Activated CD8-positive, alpha-beta memory T cell treated with anti-CD3 and anti-CD28 coated beads, Interleukin-2, amount 50 U/mL, for 1 hour (primary cell): ENCODE results near the gene PSMC3IP.

Experiments
- DNase-seq: peaks from one replicate; pipeline ENCODE4 v3.0.0-alpha.2; 2020; ENCODE audit errors: extremely low read depth

PSMC3IP gene

DNA sequence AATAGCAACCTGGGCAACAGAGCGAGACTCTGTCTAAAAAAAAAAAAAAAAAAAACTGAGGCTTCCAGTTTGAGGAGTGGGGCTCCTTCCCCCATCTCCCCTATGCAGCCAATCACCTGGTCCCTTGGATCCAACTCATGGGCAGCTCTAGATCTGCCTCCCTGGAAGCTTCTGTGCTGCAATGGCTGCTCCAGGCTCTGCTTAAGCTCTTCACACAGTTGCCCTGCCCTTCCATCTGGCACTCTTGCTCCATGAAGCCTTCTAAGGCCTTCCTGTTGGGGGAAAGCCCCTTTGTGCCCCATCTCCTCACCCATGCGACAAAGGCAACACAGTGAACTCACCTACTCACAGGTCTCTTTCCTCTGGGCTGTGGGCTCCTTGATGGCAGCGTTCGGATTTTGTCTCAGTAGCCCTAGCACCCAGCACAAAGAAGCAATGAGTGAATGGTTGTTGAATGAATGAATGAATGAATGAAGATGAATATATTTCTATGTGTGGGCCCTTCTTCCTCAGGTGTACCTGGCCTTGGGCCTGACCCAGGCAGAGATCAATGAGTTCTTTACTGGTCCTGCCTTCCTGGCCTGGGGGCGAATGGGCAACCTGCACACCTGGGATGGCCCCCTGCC, 39.6 kb downstream of the PSMC3IP start:
- no peak for DNase-seq

DNA sequence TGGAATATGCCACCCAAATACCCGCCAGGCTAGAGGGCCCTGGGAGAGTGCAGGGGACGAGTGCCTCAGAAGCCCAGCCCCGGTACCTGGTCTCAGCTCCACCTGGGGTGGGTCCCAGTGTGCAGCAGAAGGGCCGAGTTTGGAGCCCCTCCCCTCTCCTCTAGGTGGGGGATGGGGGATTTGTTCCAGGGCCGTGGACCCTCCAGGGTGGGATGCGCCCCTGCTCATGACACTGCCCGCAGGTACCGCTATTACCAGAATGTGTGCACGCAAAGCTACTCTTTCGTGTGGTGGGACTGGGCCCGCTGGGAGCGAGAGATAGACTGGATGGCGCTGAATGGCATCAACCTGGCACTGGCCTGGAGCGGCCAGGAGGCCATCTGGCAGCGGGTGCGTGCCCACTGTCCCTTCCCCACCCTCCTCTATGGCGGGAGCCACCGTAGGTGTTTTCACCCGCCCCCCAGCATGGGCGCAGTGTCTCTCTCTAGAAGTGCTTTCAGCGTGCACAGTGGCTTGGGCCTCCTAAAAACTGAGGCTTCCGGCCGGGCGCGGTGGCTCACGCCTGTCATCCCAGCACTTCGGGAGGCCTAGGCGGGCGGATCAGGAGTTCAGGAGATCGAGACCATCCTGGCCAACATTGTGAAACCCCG, 40.2 kb downstream of the PSMC3IP start:
- no peak for DNase-seq

DNA sequence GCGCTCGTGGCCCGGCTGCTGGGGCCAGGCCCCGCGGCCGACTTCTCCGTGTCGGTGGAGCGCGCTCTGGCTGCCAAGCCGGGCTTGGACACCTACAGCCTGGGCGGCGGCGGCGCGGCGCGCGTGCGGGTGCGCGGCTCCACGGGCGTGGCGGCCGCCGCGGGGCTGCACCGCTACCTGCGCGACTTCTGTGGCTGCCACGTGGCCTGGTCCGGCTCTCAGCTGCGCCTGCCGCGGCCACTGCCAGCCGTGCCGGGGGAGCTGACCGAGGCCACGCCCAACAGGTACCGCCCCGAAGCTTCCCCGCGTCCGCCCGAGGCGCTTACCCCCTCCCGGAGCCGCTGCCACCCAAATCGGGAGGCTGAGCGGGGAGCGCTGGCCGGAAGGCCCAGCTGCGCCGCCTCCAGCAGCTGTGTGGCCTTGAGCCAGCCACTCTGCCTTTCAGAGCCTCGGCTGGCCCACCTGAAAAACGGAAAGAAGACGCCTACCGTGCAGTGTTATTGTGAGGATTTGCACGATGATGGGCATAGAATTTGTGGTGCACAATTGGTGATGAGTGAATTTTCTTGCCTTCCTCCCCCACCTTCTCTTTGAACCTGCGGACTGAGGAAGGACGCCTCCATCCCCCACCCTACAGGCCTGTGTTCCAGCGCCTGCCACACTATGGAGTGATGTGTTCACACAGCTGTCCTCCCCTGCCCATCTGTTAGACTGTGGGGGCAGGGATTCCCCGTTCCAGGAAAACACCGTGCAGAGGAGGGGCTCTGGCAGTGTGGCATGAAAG, 41.0 kb downstream of the PSMC3IP start:
- no peak for DNase-seq

DNA sequence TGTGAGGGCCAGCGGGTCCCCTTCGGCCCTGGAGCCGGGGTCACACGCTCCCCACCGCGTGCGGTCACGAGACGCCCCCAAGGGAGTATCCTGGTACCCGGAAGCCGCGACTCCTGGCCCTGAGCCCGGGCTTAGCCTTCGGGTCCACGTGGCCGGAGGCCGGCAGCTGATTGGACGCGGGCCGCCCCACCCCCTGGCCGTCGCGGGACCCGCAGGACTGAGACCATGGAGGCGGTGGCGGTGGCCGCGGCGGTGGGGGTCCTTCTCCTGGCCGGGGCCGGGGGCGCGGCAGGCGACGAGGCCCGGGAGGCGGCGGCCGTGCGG, 41.5 kb downstream of the PSMC3IP start, which contains the start of gene NAGLU:
Gene NAGLU, plus strand, starts transcription at position 194 of the 324 bp plus-strand sequence. Its CDS starts 32 bp downstream, at position 226.
- no peak for DNase-seq

DNA sequence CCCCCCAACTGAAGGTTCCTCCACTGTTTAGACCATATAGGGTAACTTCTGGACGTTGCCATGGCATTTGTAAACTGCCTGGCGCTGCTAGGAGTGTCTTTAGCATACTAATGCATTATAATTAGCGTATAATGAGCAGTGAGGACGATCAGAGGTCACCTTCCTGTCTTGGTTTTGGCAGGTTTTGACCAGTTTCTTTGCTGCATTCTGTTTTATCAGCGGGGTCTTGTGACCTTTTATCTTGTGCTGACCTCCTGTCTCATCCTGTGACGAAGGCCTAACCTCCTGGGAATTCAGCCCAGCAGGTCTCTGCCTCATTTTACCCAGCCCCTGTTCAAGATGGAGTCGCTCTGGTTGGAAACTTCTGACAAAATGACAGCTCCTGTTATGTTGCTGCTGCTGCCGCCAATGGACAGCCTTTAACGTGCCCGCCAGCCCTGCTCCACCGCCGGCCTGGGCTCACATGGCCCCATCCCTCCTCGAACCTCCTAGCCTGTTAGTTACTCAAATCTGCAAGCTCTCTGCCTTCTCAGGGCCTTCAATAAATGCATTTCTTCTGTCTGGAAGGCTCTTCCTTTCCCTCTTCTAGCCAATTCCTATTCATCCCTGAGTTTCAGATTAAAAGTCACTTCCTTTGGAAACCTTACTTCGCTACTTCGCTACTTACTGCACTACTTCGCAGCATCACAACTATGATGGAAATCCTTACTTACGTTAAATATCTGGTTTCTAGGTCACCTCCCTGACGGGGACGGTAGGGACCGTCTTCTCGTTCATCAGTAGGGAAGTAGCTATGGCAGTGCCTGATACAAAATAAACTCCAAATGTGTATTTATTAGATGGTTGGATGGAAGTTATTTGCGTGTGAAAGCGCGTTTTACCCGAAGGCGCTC, 42.1 kb downstream of the PSMC3IP start:
- DNase-seq, result no peak

DNA sequence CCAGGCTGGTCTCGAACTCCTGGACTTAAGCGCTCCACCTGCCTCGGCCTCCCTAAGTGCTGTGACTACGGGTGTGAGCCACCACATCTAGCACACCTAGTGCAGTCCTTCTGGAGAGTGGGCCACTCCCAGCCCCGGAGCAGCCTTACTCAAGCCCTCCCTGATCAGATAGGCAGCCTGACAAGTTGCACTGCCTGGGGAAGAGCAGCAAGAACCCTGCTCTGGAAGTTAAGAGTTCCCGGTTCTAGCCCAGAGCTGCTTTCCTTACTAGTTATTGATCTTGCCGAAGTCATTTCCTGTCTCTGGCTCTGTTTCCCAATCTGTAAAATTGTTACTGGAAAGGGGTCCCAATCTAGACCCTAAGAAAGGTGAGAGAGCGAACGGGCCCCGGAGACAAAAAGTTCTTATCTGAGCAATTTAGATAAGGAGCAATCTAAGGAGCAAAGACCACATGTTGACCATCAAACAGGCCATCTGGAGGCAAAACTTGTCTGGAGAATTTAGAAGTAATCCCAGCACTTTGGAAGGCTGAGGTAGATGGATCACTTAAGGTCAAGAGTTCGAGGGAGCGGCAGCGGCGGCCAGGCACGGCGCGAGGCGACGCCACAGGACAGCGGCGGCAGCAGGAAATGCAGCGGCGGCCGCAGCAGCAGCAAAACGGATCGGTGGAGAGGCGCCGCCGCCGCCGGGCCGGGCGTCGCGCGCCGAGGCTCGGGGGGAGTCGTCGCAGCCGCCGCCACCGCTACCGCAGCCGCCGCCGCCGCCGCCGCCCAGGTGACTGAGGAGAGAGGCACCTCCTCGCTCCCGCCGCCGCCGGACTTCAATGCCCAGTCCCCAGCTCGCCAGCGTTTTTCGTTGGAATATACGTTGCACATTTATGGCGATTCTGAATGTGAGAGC, 45.8 kb downstream of the PSMC3IP start:
- DNase-seq, result no peak

DNA sequence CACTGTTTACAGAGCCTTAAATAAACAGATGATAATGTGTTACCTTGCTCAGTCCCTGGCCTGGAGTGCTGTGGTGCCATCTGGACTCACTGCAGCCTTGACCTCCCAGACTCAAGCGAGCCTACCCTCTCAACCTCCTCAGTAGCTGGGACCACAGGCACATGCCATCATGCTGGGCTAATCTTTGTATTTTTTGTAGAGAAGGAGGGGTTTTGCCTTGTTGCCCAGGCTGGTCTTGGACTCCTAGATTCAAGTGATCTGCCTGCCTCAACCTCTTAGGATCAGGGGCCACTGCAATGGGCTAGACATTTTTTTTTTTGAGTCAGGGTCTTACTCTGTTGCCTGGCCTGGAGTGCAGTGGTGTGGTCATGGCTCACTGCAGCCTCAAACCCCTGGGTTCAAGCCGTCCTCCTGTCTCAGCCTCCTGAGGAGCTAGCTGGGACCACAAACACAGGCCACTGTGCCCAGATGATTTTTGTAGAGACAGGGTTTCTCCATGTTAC, 46.5 kb downstream of the PSMC3IP start:
- DNase-seq, result no peak

DNA sequence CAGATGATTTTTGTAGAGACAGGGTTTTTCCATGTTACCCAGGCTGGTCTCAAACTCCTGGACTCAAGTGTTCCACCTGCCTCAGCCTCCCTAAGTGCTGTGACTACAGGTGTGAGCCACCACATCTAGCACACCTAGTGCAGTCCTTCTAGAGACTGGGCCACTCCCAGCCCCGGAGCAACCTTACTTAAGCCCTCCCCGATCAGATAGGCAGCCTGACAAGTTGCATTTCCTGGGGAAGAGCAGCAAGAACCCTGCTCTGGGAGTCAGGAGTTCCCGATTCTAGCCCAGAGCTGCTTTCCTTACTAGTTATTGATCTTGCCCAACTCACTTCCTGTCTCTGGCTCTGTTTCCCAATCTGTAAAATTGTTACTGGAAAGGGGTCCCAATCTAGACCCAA, 48.5 kb downstream of the PSMC3IP start:
- DNase-seq, result no peak

DNA sequence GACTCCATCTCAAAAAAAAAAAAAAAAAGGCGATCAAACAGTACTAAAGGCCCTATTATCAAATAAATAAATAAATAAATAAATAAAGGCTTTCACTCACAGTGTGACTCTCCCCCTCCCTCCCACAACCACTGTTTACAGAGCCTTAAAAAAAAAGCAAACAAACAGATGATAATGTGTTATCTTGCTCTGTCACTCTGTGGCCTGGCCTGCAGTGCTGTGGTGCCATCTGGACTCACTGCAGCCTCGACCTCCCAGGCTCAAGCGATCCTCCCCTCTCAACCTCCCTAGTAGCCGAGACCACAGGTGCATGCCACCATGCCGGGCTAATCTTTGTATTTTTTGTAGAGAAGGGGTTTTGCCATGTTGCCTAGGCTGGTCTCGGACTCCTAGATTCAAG, 49.6 kb downstream of the PSMC3IP start:
- no peak for DNase-seq

DNA sequence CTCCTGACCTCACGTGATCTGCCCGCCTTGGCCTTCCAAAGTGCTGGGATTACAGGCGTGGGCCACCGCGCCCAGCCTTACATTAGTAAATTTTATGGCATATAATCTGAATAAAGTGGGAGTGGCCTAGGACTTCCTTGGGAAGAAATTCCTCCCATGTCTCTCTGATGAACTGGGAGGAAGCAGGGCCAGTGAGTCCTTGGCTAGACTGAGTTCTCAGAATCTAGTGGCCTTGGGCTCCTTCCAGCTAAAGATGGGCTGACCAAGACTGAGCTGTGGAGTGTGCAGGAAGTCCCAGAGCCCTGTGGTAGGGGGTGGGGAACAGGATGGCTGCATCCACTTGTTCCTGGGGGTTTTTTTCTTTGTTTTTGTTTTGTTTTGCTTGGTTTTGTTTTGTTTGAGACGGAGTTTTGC, 51.5 kb downstream of the PSMC3IP start:
- DNase-seq, result no peak

DNA sequence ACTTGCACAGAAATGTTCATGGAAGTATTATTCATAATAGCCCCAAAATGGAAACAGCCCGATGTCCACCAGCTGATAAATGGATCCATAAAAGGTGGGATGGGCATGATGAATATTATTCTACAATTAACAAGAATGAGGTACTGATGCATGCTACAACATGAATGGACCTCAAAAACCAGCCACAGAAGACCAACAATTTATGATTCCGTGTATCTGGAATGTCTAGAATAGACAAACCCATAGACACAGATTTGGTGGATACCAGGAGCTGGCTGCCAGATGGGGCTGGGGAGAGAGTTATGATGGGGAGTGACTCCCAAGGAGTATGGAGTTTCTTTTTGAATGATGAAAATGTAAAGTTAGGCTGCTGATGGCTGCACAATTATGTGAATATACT, 52.3 kb downstream of the PSMC3IP start:
- no peak for DNase-seq

DNA sequence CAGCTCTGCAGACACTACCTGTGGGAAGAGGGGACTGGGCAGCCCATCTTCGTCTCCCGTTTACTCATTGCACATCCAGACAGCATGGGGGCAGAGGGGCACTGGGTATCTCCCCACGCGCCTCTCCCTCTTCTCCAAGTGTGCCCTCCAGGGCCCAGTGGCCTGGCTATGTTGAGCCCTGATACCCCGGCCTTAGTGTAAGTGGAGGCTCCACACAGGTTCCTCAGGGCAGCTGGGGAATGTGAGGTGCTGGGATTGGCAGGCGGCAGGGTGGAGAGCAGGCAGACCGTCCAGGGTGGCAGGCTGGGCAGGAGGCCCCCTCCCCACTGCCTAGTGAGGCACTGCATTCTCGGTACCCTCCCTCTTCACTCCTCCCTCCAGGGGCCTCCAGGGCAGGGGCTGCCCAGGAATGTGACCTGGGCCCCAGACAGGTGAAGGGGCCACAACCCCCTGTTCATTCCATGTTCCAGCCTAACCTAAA, 54.7 kb downstream of the PSMC3IP start:
- no peak for DNase-seq
